ENCODE measurements around the gene LGR6. TPM values are rescaled to one million over a fixed set of nuclear protein-coding genes. Genes with fewer than 3 reads are reported as not detected.

LGR6 gene
- total and polyA plus RNA-seq, 8 donors = 0.75 to 1.8 (median 1.5) TPM

DNA sequence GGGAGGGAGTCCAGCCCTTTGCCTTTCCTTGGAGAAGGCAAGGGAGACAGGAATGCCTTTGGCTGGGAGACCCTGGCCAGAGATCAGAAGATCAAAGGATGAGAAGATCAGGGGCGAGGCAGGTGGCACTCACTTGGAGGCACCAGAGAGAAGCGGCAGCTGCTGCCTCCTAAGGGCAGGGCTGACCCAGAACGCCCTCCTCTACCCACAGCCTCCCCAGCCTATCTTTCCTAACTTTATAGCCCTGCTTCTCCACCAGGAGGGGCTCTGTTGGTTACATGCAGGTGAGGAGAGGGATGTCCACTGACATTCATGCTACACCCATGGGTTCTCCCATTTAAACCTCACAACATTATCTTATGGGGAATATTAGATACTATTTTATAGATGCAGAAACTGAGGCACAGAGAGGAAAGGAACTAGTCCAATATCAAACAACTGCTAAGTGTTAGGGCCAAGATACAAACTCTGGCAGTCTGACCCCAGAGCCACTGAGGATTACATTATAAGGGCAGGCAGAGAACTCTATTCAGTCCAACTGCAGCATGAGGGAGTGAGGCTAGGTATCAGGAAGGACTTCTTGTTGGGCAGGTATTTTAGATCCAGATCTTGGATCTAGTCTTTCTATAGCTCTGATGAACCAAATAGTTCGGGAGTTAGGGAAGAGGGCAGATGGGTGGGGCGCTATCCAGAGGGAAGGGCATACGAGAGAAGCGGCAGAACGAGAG lies 19.9 kb downstream of the LGR6 start:
- Histone ChIP-seq H3K4me3 (peak overlapping the region in 1 of 2 donors; percentile 16), H3K36me3 (no peaks in the 10 kb centered on the region), H3K9me3 (no peaks in the 10 kb centered on the region), H3K4me1 (peaks cover 0 to 11% of the 10 kb centered on the region in 2 donors), H3K27me3 (peaks cover 17 to 59% of the 10 kb centered on the region in 2 donors), H3K27ac (no peak overlapping the region)
- ATAC-seq = no peak
- DNase-seq = no peak
- intact Hi-C loops (cut with DNase I) = no loop called here
- TF ChIP-seq CTCF (IDR thresholded peaks at IDR 0.05) = no peak

DNA sequence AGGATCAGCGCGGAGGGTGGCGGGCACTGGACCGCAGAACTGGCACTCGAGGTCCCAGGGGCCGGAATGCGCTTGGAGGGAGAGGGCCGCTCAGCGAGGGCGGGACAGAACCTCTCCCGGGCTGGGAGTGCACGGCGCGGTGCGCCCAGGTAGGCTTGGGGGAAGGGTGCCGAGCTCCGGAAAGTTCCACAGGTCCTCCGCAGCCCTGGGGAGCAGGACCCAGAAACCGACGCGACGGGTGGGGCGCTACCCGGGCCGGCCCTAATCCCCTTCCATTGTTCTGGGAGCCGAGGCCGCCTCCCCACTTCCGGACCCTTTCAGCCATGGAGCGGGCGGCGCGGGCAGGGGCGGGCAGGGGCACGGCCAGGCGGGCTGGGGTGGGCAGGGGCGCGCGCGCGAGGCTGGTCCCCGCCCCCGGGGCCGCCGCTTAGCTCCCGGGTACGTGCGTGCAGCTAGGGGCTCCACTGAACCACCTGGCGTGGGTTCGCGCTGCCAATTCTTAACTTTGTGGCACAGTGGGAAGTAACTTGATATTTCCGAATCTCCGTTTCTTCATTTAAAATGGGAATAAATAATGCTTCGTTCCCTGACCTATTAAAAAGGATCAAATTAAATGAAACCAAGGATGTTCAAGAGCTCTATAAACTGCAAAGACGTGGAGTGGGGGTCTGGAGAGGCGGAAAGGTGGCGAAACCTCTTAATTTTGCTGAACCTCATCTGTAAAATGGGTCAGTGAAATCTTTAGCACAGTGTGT lies 20.7 kb downstream of the LGR6 start:
- ATAC-seq (peak; percentile 52), DNase-seq (peak in 2 of 4 donors; percentile 40 to 81)
- Histone ChIP-seq H3K9me3 (no peaks in the 10 kb centered on the region), H3K27ac (no peak overlapping the region), H3K36me3 (no peaks in the 10 kb centered on the region), H3K4me3 (peak overlapping the region in 1 of 2 donors; percentile 16), H3K4me1 (peaks cover 0 to 11% of the 10 kb centered on the region in 2 donors), H3K27me3 (peaks cover 17 to 57% of the 10 kb centered on the region in 2 donors)
- intact Hi-C loops (cut with DNase I) = no loop called here
- TF ChIP-seq CTCF (IDR thresholded peaks at IDR 0.05) = no peak

DNA sequence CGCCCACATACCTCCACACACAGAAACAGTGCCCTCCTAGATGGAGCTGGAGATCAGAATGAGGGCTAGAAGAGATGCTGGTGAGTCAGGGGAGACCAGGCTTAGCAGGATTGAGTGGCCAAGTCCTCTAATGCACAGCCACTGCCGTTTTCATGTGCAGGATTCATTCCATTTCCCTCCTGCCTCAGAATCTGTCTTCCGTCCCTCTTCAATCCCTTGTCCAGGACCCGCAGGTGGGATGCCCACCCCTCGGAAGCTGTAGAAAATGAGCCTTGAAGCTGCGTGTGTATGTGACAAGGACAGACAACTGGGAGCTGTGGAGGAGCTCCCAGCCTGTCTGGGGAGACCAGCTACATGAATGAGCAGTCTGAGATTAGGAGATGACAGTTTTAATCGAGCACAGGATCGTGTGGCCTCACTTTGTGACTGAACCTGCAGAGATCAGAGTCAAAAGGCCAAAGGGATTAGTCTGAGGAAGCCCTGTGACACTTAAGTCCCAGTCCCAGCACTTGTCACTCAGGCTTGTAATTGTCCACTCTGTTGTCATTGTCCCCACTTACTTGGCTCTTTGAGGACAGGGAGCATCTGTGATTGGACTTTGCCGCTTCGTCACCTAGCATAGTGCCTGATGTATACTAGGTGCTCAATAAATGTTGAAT lies 22.0 kb downstream of the LGR6 start:
- H3K4me3 ChIP-seq = no peak overlapping the region
- no peak for TF ChIP-seq CTCF (IDR thresholded peaks at IDR 0.05)

DNA sequence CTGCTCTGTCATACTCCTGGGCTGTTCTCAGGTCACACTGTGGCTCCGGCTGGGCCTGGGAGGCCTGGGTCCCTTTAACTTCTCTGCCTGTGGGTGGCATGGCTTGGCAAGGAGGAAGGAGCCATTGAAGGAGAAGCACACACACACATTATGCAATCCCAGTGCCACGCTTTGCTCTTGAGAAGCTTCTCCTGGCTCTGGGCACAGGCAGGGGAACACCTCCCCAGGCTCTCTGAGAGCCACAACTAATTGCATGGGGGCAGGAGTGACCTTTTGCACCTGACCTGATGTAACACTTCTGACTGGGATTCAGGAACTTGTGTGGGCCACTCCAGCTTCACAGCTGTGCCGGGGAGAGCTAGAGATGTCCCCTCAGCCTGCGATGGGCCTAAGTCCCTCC lies 23.1 kb downstream of the LGR6 start:
- Histone ChIP-seq H3K27ac (no peak overlapping the region), H3K9me3 (no peaks in the 10 kb centered on the region), H3K27me3 (peaks cover 17 to 49% of the 10 kb centered on the region in 2 donors), H3K4me1 (peaks cover 0 to 11% of the 10 kb centered on the region in 2 donors), H3K36me3 (no peaks in the 10 kb centered on the region), H3K4me3 (no peak overlapping the region)
- intact Hi-C loops (cut with DNase I) = no loop called here
- ATAC-seq (peak; percentile 89), DNase-seq (peak in 2 of 4 donors; percentile 17 to 77)
- no peak for TF ChIP-seq CTCF (IDR thresholded peaks at IDR 0.05)

More for the DNA sequence above, 22.0 kb downstream of the LGR6 start:
- no peaks in the 10 kb centered on the region for H3K36me3 ChIP-seq
- H3K4me1 ChIP-seq = peaks cover 0 to 11% of the 10 kb centered on the region in 2 donors
- no peak for DNase-seq
- no peak for ATAC-seq
- intact Hi-C loops (cut with DNase I) = no loop called here
- H3K9me3 ChIP-seq = no peaks in the 10 kb centered on the region
- peaks cover 17 to 57% of the 10 kb centered on the region in 2 donors for H3K27me3 ChIP-seq
- no peak overlapping the region for H3K27ac ChIP-seq

DNA sequence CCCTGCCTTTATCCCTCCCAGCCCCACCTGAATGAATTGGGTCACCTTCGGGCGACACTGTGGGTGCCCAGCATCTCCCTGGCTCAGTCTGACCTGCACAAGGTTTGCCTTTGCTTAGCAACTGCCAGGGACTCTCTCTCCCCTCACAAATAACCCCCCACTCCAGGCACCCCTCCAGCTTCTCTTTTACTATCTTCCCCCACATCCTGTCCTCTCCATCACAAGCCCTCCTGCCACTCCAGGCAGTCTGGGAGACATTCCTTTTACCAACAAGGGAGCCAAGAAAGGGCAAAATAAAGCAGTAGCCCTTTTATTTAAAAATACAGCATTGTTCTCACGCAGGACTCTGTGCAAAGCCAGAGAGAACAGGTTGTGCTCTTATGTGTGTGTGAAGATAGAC lies 23.9 kb downstream of the LGR6 start:
- DNase-seq = no peak
- Histone ChIP-seq H3K27me3 (peaks cover 17 to 43% of the 10 kb centered on the region in 2 donors), H3K27ac (no peak overlapping the region), H3K36me3 (no peaks in the 10 kb centered on the region), H3K9me3 (no peaks in the 10 kb centered on the region), H3K4me3 (no peak overlapping the region), H3K4me1 (peaks cover 0 to 11% of the 10 kb centered on the region in 2 donors)
- TF ChIP-seq CTCF (IDR thresholded peaks at IDR 0.05) = no peak
- intact Hi-C loops (cut with DNase I) = no loop called here
- no peak for ATAC-seq
